NCI-H1930 (cell line): ENCODE results near the gene C3orf20.
A peak's percentile ranks its signal among the peaks of the same experiment; 100 is the strongest.

ENCODE experiments used
- DNase-seq, 2 experiments: peaks; one replicate each; lab custom pipeline; 2025; lab: John Stamatoyannopoulos, UW

Gene C3orf20

DNA sequence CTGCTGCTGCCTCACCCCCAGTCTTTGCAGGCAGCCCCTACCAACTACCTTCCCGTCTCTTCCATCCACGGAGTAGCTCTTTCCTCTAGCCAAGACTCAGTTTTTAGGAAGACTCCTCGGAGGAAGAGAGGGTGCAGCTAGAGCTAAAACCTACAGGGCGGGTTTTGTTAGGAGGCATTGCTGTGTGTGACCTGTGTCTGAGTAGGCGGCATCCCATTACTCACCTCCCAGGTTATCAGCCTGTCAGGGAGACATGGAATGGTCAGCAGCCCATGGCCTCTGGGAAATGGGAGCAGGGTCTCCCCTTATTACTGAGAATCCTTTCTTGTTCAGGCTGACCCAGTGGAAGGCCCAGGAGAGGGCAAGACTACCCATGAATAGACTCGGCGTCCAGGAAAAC, 100.1 kb downstream of the C3orf20 start:
- DNase-seq = no peak

DNA sequence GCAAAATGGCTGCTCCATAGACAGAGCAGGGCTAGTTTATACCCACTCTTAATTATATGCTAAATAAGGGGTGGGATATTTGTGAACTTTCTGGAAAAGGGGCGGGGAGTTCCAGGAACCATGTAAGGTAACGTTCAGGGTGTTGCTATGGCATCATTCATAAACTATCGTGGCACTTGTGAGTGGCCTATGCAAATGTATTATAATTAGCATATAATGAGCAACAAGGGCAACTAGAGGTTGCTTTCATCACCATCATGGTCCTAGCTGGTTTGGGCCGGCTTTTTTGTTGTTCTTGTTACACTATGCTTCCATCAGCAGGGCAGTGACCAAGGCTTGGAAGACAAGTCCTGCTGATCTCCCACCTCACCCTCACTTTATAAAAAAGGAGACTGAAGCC, 100.6 kb downstream of the C3orf20 start:
- no peak for DNase-seq

DNA sequence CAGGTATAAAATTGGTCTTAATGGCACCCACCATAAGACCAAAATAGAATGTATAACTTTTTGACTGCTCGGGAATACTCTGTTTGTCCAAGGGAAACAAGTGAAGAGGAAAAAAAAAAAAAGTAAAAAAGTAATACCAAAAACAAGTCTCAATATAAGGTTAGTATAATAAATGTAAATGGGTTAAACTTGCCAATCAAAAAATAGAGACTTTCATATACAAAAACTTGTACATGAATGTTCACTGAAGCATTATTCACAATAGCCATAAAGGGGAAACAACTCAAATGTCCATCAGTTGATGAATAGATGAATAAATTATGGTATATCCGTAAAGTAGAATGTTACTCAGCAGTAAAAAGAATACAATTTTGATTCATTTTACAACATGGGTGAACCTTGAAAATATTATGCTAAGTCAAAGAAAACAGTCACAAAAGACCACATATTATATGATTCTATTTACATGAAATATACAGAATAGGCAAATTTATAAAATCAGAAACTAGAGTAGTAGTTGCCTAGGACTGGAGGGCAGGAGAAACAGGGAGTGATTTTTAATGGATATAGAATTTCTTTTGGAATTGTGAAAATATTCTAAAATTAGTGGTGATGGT, 104.2 kb downstream of the C3orf20 start:
- no peak for DNase-seq

DNA sequence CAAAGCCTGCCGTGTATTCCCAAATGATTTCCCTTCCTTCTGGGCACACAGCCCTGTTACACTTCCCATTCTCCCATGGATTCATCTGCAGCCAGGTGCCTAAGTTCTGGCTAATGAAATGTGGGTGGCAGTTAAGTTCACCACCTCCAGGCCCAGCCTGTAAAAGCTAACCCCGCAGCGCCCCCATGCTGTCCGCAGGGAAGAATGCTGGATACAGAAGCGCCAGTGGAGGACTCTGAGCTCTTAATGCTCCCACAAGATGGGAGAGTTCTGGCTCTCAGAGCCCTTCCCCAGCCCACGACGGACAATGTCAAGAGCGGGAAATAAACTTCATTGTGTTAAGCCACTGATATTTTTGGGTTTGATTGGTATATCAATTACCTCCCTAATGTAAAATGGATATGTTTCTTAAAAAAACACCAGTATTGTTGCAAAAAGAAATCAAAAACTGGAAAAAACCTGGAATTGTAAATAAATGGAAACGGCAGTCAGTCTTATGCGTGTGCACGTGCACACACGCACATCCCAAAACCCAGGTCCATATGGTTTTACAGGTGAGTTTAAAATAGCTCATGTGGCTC, 106.1 kb downstream of the C3orf20 start:
- peak in 1 of 2 experiments; percentile 3 for DNase-seq

DNA sequence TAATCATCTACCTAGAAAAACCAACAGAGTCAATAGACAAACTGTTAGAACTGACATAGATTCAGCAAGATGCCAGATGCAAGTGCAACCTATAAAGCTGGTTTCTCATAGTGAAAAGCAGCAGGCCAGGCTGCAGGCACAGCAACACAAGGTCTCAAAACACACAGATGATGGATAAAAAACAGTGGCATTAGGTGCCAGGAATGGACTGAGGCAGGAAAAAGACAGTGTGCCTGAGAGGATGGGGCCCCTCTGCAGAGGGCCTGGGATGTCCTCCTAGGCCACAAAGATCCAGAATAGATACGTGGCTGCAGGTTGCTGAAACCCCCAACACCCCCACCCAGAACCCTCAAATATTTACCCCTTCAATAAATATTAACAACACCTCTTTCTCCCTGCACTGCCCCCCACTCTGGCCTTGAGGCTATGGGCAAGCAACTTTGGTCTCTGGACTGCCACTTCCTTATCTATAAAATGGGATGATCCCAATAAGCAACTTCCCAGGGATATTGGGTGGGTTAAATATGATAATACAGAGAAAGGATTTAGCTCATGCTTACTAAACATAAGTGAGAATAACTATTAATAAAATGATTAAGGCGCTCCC, 108.6 kb downstream of the C3orf20 start:
- no peak for DNase-seq

DNA sequence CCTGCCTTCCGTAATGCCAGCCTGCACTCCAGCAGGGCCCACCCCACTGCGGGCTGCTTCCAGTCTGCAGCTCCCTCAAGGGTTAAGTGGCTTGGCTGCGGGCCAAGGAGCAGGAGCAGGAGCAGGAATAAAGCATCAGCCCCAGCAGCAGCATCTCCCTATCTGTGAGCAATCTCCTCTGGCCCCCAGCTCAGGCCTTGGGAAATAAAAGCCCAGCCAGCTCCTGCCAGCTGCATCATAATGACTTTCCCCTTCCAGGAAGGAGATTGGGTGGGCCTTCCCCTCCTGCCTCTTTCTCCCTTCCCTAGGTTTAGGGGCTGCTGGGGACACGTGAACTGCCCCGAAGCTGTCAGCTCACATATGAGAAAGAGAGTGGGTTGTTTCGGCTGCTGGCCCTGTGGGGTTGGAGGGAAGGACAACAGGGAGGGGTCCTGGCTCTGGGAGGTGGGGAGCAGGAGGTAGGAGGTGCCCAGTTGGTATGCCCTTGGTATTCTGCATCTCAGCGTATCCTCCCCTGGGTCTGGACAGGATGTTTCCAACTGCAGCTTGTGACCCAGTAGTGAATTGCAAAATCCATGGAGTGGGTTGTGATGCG, 109.2 kb downstream of the C3orf20 start:
- no peak for DNase-seq

DNA sequence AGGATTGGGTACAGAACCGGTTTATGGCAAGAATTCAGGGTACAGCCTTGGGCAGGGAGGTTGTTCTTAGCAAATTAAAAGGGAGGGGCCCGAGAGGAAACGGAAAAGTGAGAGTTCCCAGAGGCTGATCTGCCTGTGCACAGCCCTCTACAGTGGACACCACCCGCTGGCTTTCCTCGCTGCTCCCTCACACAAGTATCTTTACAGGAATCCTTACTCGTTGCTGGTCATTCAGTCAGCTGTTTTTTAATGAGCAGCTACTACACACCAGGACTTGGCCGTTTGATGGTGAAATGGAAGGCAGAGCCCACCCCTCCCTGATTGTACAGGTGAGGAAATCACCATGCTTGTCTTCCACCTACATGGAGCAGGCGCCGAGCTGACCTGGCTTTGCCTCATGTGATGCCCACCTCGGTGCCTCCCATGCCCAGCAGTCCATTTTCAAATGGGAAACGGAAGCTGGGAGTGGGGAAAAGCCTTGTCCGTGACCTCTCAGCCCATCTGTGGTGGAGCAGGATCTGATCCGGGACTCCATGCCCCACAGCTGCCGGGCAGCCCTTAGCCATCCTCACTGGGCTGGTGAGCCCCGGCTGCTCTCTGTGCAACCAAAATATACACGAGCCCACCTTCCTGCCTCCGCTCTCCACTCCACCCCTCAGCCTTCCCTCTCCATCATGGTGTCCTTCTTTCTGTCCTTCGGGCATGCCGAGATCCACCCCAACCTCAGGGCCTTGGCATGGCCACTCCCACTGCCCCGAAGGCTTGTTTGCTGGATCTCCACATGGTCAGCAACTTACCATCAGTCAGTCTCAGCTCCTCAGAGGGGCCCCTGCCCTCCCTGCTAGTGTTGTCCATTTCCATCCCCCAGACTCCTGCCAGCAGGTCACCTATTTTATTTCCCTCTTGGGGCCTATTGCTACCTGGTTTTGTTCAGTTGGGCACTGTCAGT, 110.5 kb downstream of the C3orf20 start:
- no peak for DNase-seq

DNA sequence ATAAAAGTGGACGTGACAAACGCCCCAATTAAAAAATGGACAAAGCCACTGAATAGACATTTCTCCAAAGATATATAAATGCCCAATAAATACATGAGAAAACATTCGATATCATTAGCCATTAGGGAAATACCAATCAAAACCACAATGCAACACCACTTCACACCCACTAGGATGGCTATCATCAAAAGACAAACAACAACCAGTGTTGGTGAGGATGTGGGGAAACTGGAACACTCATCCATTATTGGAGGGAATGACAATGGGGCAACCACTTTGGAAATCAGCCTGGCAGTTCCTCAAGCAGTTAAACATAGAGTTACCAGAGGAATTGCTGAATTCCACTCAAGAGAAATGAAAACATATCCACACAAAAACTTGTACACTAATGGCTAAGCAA, 111.4 kb downstream of the C3orf20 start:
- DNase-seq = no peak

DNA sequence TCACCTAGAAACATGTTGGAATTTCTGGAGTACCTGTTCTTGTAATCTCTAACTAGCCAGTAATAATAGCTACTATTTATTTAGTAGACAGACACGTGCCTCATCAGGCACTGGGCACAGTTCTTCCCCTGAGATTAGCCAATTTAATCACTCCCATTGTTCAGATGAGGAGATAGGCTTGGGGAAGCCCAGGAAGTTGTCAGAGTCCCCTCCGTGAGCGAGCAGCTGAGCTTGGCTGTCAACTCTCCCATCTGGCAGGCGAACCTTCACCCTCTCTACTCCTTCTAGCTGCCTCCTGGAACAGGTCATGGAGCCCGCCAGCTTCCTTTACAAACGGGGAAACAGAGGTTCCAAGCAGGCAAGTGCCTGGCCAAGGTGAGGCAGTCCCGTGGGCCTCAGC, 112.7 kb downstream of the C3orf20 start:
- DNase-seq = no peak

DNA sequence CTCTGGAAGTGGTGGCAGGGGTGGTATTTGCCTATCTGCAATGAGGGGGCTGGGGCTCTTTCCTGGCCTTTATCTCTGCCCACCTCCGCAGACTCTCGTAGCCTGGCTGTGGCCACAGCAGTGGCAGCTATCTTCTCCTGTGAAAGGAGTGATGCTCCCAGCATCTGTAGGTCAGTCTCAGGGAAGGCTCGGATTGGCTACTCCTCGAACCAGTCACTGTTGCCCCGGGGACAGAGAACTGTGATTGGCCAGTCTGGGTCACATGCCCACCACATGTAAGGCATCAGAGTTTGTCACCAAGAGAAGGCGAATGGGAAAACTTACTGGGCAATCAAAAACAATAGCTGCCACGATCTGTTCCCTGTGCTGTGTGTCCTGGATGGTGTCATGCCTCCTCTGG, 113.7 kb downstream of the C3orf20 start:
- no peak for DNase-seq

DNA sequence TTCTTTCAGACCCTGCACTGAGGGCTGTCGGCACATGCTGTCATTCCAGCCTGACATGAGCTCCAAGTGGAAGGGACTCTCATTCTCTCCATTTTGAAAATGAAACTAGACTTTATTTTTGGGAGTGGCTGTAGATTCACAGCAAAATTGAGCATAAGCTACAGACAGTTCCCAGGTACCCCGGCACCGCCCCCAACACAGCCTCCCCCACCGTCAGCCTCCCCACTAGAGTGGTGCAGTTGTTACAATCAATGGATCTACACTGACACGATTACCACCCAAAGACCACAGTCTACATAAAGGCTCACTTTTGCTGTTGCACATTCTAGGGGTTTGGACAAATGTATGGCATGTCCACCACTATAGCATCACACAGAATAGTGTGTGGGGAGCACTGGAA, 114.3 kb downstream of the C3orf20 start:
- no peak for DNase-seq

DNA sequence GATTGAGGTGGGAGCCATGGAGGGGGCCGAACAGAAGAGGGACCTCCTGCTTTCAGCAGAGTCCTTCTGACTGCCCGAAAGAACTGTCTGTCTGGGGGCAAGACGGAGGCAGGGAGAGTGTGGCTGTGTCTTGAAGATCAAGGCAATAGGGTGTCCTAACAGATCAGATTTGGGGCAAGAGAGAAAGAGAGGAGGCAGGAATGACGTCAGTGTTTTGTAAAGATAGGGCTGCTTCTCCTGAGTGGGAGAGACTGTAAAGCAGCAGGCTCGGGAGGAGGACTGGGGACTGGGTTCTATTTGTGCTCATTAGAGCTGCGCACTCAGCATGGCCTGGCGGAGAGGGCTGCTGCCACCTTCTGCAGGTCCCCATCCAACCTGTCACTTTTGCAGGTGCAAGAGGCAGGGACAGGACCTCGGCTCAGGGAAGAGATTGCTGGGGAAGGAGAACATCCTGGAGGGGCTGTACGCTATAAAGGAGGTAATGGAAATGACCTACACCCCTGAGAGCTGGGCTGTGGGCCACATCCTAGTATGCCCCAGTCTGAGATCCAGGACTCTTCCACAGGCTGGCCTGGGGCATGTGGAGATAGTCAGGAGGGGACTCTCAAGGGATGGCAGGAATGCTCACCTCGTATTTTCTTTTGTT, 114.8 kb downstream of the C3orf20 start:
- no peak for DNase-seq

DNA sequence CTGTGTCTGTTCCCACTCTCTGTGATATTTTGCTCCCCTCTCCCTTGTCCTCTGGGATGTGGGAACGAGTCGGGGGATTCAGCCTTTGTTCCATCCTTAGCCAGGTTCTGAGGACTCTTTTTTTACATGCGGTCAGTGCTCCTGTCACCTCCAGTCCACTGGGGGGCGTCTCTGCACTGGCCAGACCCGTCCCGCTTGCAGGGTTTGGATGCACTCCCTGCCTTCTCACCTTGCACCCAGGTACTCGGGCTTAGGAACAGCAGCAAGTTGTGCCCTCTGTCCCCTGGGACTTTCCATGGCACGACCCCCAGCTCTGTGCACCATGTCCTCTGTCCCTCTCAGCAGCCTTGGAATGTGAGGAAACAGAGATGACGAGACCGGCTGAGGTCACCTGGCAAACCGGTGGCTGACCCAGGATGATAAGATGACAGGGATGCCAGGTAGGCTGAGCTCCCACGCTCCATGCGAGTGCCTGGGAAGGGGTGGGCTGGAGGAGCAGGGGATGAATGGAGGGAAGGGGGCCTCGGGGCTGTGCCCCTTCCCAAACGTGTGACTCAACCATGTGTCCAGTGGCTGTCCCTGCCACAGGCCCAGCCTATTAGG, 116.5 kb downstream of the C3orf20 start:
- peak; percentile 22 to 48 for DNase-seq

DNA sequence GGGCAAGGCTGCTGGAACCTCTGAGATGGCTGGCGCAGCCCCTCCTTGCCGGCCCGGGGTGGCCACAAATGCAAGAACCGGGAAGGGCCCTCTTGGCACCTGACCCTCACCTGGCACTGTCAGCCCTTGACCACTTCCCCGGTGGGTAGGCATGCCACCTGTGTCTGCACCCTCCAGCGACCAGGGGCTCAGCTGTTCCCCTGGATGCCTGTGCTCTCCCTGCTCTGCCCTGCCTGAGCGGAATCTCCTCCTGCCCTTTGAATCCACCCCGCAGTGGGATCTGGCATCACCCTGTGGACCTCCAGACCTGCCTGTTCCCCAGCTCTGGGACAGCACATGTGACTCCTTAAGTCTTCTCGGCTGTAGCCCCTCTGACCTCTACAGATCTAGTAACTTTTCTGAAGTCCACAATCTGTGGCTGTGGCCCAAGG, 117.8 kb downstream of the C3orf20 start:
- no peak for DNase-seq

DNA sequence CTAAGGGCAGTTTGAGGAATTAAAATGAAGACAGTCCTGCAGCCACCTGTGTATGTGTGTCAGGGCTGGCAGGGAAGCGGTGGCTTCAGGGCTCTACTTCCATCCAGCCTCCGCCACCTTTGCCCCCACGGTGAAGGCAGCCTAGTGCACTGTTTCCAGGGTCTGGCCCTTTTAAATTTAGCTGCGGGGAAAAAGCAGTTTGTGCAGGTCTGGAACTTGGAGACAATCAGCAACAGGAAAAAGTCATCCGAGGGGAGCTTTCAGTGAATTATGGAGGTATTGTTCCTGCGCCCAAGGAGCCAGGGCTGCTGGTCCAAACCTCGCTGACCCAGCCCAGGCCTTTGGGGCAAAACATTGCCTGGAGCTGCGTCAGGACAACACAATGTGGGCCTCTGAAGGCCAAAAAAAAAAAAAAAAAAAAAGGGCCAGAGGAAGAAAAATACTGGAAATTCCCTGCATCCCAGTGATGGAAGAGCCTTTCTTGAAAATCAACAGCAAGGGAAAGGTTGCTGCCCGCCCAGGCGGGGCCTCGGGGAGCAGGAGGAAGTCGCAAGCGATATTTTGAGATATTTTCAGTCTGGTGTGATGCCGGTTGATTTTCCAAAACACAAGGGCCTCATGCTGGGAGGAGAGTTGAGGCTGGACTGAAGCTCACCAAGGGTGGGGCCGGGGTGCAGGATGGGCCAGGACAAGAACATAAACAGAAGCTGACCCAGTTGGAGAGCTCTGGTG, 118.4 kb downstream of the C3orf20 start:
- no peak for DNase-seq

DNA sequence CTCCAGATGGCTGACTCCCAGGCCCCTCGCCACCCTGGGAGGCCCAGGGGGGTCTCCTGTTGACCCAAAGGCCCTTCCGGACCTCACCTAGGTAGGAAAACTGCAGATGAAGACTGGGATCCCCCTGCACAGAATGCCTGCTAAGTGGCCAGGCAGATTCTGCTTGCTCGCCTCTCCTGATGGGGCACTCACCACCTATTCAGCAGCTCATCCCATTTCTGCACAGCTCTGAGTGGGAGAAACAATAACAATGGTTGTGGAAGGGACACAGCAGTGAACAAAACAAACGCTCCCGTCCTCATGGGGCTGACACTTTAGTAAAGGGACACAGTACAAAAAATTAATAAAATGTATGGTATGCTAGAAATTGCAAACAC, 118.9 kb downstream of the C3orf20 start:
- no peak for DNase-seq

DNA sequence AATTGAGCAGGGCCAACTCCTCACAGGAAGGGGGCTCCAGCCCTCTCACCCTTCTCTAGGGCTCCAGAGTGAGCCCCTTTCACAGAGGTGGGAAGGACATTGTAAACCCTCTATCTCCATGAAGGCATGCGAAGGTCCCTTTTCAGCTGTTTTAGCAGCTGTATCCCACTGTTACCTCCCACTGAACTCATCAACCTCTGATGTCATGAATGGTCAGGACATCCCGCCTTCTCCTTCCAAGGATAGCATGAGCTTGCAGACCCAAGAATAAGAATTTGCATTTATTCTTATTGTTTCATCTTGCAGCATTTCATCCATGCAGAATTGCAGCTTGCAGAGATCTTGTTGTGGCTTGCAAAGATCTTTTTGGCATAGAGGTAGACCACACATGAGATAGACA, 119.5 kb downstream of the C3orf20 start:
- no peak for DNase-seq

DNA sequence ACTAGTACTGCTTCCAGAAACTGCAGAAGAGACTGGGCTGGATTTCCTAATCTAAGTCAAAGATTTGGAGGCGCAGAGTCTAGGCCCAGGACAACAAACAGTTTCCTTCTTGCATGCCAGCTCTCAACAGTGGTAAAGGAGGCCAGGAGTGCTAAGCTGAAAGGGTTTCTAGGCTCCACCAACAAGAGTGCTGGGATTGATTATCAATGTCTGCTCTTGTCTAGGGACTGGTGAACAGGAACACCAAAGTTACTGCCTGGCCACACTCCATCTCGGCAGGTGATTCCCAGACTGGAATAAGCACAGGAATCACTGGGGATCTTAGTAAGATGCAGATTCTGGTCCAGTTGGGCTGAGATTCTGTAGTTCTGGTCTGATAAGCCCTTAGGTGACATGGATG, 121.1 kb downstream of the C3orf20 start:
- DNase-seq = no peak

DNA sequence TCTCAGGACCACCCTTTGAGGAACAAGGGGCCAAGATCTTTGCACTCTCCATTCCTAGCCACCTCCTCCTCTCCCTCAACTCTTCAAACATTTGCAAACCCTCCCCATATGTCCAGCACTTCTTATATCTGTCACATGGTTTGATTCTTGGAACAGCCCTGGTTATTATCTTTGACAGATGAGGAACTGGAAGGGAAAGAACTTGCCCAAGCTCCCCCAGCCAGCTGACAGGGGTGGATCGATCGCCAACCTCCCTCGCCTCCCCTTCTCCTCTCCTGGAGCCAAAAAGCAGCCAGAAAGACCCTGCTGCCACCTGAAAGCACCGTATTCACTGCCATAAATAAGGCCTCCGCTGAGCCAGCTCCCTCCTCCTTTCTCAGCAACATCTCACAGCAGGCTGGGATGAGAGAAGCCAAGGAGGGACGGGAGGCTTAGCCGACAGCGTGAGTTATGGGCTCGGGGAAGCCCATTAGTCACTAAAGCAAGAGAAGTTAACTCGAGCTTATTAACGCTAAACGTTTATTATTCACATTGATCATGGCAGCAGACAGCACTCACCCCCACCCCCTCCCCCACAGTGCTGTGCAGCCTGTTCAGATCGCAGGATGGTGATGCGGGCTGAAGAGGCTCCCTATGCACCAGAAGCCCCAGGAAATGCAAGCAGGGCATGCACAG, 121.6 kb downstream of the C3orf20 start:
- no peak for DNase-seq

DNA sequence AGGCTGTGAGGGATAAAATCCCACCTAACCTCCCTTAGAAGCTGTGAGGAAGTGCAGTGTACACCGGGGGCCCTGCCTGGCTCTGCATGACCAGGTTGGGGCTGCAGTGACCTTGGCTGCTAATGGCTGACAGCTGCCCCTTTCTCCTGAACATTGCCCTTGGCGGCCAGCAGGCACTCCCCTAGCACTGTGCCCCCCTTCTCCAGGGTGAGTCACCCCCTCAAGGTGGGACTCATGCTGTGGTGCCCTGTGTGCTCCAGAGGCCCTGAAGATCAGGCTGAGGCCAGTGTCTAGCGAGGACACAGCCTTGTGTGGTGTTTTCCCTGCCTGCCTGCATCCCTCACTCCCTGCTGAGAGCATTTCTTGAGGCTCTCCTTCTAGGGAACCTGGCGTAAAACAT, 122.8 kb downstream of the C3orf20 start:
- no peak for DNase-seq
